GM23338 (cell line): ENCODE measurements around the gene COL26A1. TPM values are rescaled to one million over a fixed set of nuclear protein-coding genes. Genes with fewer than 3 reads are reported as not detected.

Experiments
- ATAC-seq: fragments of 200-7000 bp; cut with Tn5 transposase; 3 replicates; pipeline ENCODE4 v1.9.1; 2020
- DNase-seq: peaks from one replicate; pipeline ENCODE4 v3.0.0-alpha.2; 2015; ENCODE audit warnings: low spot score
- H2AFZ ChIP-seq: fragments of 200-600 bp; sonication (generic); 2 replicates; pipeline ENCODE4 v1.8.0; 2016; ENCODE audit warnings: antibody characterized with exemption, mild to moderate bottlenecking, moderate library complexity
- H3F3A ChIP-seq: fragments of 200-600 bp; sonication (generic); replicated peaks from 2 replicates; pipeline ENCODE4 v1.8.0; 2017; ENCODE audit warnings: antibody characterized with exemption, mixed run types, low read depth
- H3K27ac ChIP-seq: fragments of 200-600 bp; sonication (generic); 2 replicates; pipeline ENCODE4 v1.6.1; 2016; ENCODE audit warnings: low read depth
- H3K27me3 ChIP-seq: fragments of 200-600 bp; sonication (generic); 2 replicates; pipeline ENCODE4 v1.8.0; 2016; ENCODE audit warnings: mild to moderate bottlenecking, mixed run types, moderate library complexity; ENCODE audit not compliant: insufficient read depth
- H3K36me3 ChIP-seq: fragments of 200-600 bp; sonication (generic); 2 replicates; pipeline ENCODE4 v1.8.0; 2016; ENCODE audit warnings: mild to moderate bottlenecking; ENCODE audit not compliant: insufficient read depth
- H3K4me1 ChIP-seq: fragments of 200-600 bp; sonication (generic); 2 replicates; pipeline ENCODE4 v1.8.0; 2016; ENCODE audit warnings: mild to moderate bottlenecking, moderate library complexity; ENCODE audit not compliant: insufficient read depth
- H3K4me2 ChIP-seq: fragments of 200-600 bp; sonication (generic); 2 replicates; pipeline ENCODE4 v1.7.1; 2017; ENCODE audit warnings: mixed run types
- H3K4me3 ChIP-seq: fragments of 200-600 bp; sonication (generic); 2 replicates; pipeline ENCODE4 v1.6.1; 2016; ENCODE audit warnings: mixed run types
- H3K79me2 ChIP-seq: fragments of 200-600 bp; sonication (generic); replicated peaks from 2 replicates; pipeline ENCODE4 v1.8.0; 2017; ENCODE audit warnings: mild to moderate bottlenecking; ENCODE audit not compliant: insufficient read depth
- H3K9me2 ChIP-seq: fragments of 200-600 bp; sonication (generic); 2 replicates; pipeline ENCODE4 v1.8.0; 2017; ENCODE audit not compliant: insufficient read depth
- H4K20me1 ChIP-seq: fragments of 200-600 bp; sonication (generic); replicated peaks from 2 replicates; pipeline ENCODE4 v1.8.0; 2017; ENCODE audit warnings: mild to moderate bottlenecking; ENCODE audit not compliant: insufficient read depth
- H3K27ac Mint-ChIP-seq: 2 replicates; pipeline ENCODE4 v1.8.0; 2020; ENCODE audit warnings: inconsistent platforms, mild to moderate bottlenecking, moderate library complexity, mixed read lengths
- H3K27me3 Mint-ChIP-seq: 3 replicates; pipeline ENCODE4 v1.8.0; 2022; ENCODE audit warnings: low read depth, mild to moderate bottlenecking, moderate library complexity, mixed read lengths, inconsistent platforms; ENCODE audit not compliant: insufficient read depth, poor library complexity
- H3K36me3 Mint-ChIP-seq: 3 replicates; pipeline ENCODE4 v1.8.0; 2021; ENCODE audit warnings: low read depth, mild to moderate bottlenecking, inconsistent platforms, moderate library complexity, mixed read lengths
- H3K4me1 Mint-ChIP-seq: 3 replicates; pipeline ENCODE4 v1.8.0; 2020; ENCODE audit warnings: mild to moderate bottlenecking, inconsistent platforms, mixed read lengths
- H3K4me3 Mint-ChIP-seq: 3 replicates; pipeline ENCODE4 v1.8.0; 2021; ENCODE audit warnings: moderate library complexity, mild to moderate bottlenecking, inconsistent platforms, mixed read lengths
- H3K9me3 Mint-ChIP-seq: 3 replicates; pipeline ENCODE4 v1.8.0; 2020; ENCODE audit warnings: moderate library complexity, mild to moderate bottlenecking, inconsistent platforms, mixed read lengths
- CREB1 ChIP-seq: fragments of 250-450 bp; sonication (Bioruptor Pico); IDR thresholded peaks from 2 replicates; pipeline ENCODE4 v1.5.0; 2020; ENCODE audit warnings: low read depth, mild to moderate bottlenecking, moderate library complexity
- EZH2 ChIP-seq: fragments of 200-600 bp; sonication (generic); IDR thresholded peaks from one replicate; pipeline ENCODE4 v1.8.0; 2017; ENCODE audit warnings: antibody characterized with exemption, mild to moderate bottlenecking, low read depth; ENCODE audit not compliant: unreplicated experiment
- EZH2phosphoT487 ChIP-seq: fragments of 200-600 bp; sonication (generic); IDR thresholded peaks from one replicate; pipeline ENCODE4 v1.8.1; 2018; ENCODE audit warnings: antibody characterized with exemption; ENCODE audit not compliant: unreplicated experiment
- JUNB ChIP-seq: IDR thresholded peaks from one replicate; pipeline ENCODE4 v1.6.1; 2016; ENCODE audit warnings: antibody characterized with exemption; ENCODE audit not compliant: unreplicated experiment
- NANOG ChIP-seq: IDR thresholded peaks from 2 replicates; pipeline ENCODE4 v1.6.1; 2016; ENCODE audit warnings: antibody characterized with exemption, borderline replicate concordance
- POLR2AphosphoS5 ChIP-seq: IDR thresholded peaks from 2 replicates; pipeline ENCODE4 v1.6.1; 2016; ENCODE audit warnings: antibody characterized with exemption, low read depth
- STAT1 ChIP-seq: IDR thresholded peaks from one replicate; pipeline ENCODE4 v1.6.1; 2016; ENCODE audit warnings: antibody characterized with exemption; ENCODE audit not compliant: unreplicated experiment
- ZNF114 ChIP-seq: fragments of 250-450 bp; sonication (Bioruptor Pico); IDR thresholded peaks from 2 replicates; pipeline ENCODE4 v1.5.0; 2020; ENCODE audit warnings: mild to moderate bottlenecking, moderate library complexity
- ZNF331 ChIP-seq: fragments of 250-450 bp; sonication (Bioruptor Pico); IDR thresholded peaks from 2 replicates; pipeline ENCODE4 v1.5.0; 2020; ENCODE audit warnings: low read depth, mild to moderate bottlenecking, moderate library complexity
- polyA plus RNA-seq: library from polyadenylated mRNA; unstranded; fragments of >200 nt; fragmentation: Nextera tagmentation; extraction: Ambion mirVana; gene quantifications from 2 replicates; pipeline ENCODE4 v1.2.1, GENCODE V29; 2016
- total RNA-seq: library from RNA; depleted of rRNA; stranded (reverse); fragments of >200 nt; shearing (Covaris generic); gene quantifications from 2 replicates; pipeline ENCODE4 v1.2.3, GENCODE V29; 2014
- TF ChIP-seq, protein P1 (sequence below), 2 experiments: fragments of 200-600 bp in 1 of 2; sonication (generic) in 1 of 2; conservative IDR thresholded peaks; 2 replicates each; pipeline versions ENCODE4 v1.5.1 to v1.6.1; 2016 to 2017; ENCODE audit warnings: antibody characterized with exemption in 2 of 2, low read depth in 2 of 2, mild to moderate bottlenecking in 2 of 2, moderate library complexity in 1 of 2
- TF ChIP-seq, protein P2 (sequence below): IDR thresholded peaks from one replicate; pipeline ENCODE4 v1.6.1; 2018; ENCODE audit warnings: antibody characterized with exemption; ENCODE audit not compliant: unreplicated experiment
- TF ChIP-seq, protein P3 (sequence below): IDR thresholded peaks from 2 replicates; pipeline ENCODE4 v1.6.1; 2016; ENCODE audit warnings: antibody characterized with exemption

Gene COL26A1
- total and polyA plus RNA-seq, 2 experiments from 2014 or later: 17.8 to 55.0 TPM

DNA sequence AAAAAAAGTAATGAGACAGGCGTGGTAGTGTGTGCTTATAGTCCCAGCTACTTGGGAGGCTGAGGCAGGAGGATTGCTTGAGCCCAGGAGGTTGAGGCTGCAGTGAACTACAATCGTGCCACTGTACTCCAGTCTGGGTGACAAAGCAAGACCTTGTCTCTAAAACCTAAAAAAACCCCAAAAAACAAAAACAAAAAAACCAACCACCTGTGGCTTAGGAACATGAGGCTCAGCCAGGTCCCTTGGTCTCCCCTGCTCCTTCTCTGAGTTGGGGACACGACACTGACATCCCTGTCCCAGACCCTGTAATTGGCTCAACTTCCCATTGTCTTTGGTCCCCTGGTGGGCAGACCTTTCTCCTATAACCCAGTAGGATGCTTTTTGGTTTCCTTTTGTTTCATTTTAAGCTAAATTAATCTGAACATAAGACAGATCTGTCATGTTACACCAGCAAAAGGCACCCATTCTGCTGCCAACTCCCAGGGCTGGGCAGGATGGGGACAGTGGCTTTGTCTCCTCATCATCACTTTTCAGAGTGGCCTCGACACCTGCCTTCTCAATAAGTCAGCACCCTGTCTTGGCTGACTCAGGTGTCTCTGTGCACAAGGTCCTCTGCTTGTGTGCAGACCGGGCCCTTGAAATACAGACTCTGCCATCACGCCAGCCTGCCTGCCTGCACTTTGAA lies 192.1 kb downstream of the COL26A1 start:
- H3K9me3 Mint-ChIP-seq: no peaks in the 10 kb centered on the region
- Histone ChIP-seq H3K4me3 (no peak overlapping the region), H3K9me2 (no peaks in the 10 kb centered on the region), H3K27ac (no peak overlapping the region), H4K20me1 (no peaks in the 10 kb centered on the region; the same call in 1 of the 2 replicates), H3K4me2 (no peak overlapping the region), H3F3A (no peaks in the 10 kb centered on the region), H3K36me3 (no peaks in the 10 kb centered on the region), H2AFZ (no peak overlapping the region), H3K79me2 (no peaks in the 10 kb centered on the region), H3K4me1 (no peaks in the 10 kb centered on the region), H3K27me3 (no peaks in the 10 kb centered on the region)
- DNase-seq: no peak
- no peak for TF ChIP-seq ZNF331 (CRISPR knock-in tag)
- no peak for TF ChIP-seq EZH2phosphoT487
- peaks cover 8% of the 10 kb centered on the region for H3K27me3 Mint-ChIP-seq
- peaks cover 4% of the 10 kb centered on the region; the same call in 1 of the 3 replicates for H3K36me3 Mint-ChIP-seq
- no peaks in the 10 kb centered on the region for H3K4me1 Mint-ChIP-seq
- no peak overlapping the region for H3K27ac Mint-ChIP-seq
- ATAC-seq: no peak
- H3K4me3 Mint-ChIP-seq: no peak overlapping the region

DNA sequence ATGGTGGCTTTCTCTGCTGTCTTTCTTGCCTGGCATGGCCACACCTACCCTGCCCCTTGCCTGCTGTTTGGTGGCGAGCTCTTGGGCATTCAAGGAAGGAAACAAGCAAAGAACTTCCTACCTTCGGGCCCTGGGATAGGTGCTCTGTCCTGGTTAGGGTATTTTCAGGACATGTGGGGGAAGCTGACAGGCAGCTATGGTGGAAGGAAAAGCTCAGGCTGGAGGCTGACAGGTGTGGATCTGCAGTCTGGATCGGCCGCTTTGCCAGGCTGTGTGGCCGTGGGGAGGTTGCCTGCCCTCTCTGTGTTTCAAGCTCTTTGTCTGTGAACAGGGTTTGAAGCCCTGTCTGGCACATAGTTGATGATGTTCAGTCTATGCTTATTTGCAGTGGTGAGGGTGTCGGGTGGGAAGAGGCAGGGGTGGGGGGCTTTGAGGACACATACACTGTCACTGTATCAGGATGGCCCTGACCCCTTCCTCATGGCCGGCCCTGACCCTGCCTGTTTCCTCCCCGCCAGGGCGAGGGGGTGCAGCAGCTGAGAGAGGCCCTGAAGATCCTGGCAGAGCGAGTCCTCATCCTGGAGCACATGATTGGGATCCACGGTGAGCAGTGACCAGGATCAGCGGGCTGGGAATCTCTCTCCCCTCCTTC lies 192.7 kb downstream of the COL26A1 start:
- Histone ChIP-seq H3K4me3 (no peak overlapping the region), H3K27me3 (no peaks in the 10 kb centered on the region), H3K9me2 (no peaks in the 10 kb centered on the region), H3K4me1 (no peaks in the 10 kb centered on the region), H3K36me3 (no peaks in the 10 kb centered on the region), H3K27ac (no peak overlapping the region), H3F3A (no peaks in the 10 kb centered on the region), H3K4me2 (no peak overlapping the region), H2AFZ (no peak overlapping the region), H3K79me2 (no peaks in the 10 kb centered on the region), H4K20me1 (no peaks in the 10 kb centered on the region; the same call in 1 of the 2 replicates)
- no peak for TF ChIP-seq CREB1 (CRISPR knock-in tag)
- TF ChIP-seq NANOG: no peak
- no peak for TF ChIP-seq ZNF114
- no peak for TF ChIP-seq EZH2phosphoT487
- TF ChIP-seq JUNB: no peak
- no peak for ATAC-seq
- Mint-ChIP-seq H3K27ac (no peak overlapping the region), H3K4me1 (no peaks in the 10 kb centered on the region), H3K4me3 (no peak overlapping the region), H3K9me3 (no peaks in the 10 kb centered on the region), H3K27me3 (peaks cover 8% of the 10 kb centered on the region), H3K36me3 (peaks cover 4% of the 10 kb centered on the region; the same call in 1 of the 3 replicates)
- no peak for DNase-seq

- Mint-ChIP-seq H3K4me3 (no peak overlapping the region), H3K4me1 (no peaks in the 10 kb centered on the region), H3K9me3 (no peaks in the 10 kb centered on the region), H3K27ac (no peak overlapping the region), H3K27me3 (peaks cover 10% of the 10 kb centered on the region), H3K36me3 (peaks cover 4% of the 10 kb centered on the region; the same call in 1 of the 3 replicates)
- no peak overlapping the region for H3K4me2 ChIP-seq
- no peaks in the 10 kb centered on the region; the same call in 1 of the 2 replicates for H4K20me1 ChIP-seq
- DNase-seq: no peak
- no peak for ATAC-seq
- no peaks in the 10 kb centered on the region for H3K36me3 ChIP-seq
- H3K79me2 ChIP-seq: no peaks in the 10 kb centered on the region
- H3K27me3 ChIP-seq: no peaks in the 10 kb centered on the region
- H3K9me2 ChIP-seq: no peaks in the 10 kb centered on the region
- H3K4me3 ChIP-seq: no peak overlapping the region
- H3K4me1 ChIP-seq: no peaks in the 10 kb centered on the region
- H3K27ac ChIP-seq: no peak overlapping the region
- no peak overlapping the region for H2AFZ ChIP-seq
- no peaks in the 10 kb centered on the region for H3F3A ChIP-seq
- TF ChIP-seq POLR2AphosphoS5 (no peak), CREB1 (CRISPR knock-in tag) (no peak), ZNF331 (CRISPR knock-in tag) (no peak), EZH2phosphoT487 (no peak), STAT1 (no peak), EZH2 (no peak), NANOG (no peak), JUNB (no peak)
- TF ChIP-seq, protein P1, sequence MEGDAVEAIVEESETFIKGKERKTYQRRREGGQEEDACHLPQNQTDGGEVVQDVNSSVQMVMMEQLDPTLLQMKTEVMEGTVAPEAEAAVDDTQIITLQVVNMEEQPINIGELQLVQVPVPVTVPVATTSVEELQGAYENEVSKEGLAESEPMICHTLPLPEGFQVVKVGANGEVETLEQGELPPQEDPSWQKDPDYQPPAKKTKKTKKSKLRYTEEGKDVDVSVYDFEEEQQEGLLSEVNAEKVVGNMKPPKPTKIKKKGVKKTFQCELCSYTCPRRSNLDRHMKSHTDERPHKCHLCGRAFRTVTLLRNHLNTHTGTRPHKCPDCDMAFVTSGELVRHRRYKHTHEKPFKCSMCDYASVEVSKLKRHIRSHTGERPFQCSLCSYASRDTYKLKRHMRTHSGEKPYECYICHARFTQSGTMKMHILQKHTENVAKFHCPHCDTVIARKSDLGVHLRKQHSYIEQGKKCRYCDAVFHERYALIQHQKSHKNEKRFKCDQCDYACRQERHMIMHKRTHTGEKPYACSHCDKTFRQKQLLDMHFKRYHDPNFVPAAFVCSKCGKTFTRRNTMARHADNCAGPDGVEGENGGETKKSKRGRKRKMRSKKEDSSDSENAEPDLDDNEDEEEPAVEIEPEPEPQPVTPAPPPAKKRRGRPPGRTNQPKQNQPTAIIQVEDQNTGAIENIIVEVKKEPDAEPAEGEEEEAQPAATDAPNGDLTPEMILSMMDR (conservative IDR thresholded peaks at IDR 0.05; ENCODE audit: low read depth in 2 of 2): no peak
- TF ChIP-seq, protein P2, sequence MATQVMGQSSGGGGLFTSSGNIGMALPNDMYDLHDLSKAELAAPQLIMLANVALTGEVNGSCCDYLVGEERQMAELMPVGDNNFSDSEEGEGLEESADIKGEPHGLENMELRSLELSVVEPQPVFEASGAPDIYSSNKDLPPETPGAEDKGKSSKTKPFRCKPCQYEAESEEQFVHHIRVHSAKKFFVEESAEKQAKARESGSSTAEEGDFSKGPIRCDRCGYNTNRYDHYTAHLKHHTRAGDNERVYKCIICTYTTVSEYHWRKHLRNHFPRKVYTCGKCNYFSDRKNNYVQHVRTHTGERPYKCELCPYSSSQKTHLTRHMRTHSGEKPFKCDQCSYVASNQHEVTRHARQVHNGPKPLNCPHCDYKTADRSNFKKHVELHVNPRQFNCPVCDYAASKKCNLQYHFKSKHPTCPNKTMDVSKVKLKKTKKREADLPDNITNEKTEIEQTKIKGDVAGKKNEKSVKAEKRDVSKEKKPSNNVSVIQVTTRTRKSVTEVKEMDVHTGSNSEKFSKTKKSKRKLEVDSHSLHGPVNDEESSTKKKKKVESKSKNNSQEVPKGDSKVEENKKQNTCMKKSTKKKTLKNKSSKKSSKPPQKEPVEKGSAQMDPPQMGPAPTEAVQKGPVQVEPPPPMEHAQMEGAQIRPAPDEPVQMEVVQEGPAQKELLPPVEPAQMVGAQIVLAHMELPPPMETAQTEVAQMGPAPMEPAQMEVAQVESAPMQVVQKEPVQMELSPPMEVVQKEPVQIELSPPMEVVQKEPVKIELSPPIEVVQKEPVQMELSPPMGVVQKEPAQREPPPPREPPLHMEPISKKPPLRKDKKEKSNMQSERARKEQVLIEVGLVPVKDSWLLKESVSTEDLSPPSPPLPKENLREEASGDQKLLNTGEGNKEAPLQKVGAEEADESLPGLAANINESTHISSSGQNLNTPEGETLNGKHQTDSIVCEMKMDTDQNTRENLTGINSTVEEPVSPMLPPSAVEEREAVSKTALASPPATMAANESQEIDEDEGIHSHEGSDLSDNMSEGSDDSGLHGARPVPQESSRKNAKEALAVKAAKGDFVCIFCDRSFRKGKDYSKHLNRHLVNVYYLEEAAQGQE: no peak
- TF ChIP-seq, protein P3, sequence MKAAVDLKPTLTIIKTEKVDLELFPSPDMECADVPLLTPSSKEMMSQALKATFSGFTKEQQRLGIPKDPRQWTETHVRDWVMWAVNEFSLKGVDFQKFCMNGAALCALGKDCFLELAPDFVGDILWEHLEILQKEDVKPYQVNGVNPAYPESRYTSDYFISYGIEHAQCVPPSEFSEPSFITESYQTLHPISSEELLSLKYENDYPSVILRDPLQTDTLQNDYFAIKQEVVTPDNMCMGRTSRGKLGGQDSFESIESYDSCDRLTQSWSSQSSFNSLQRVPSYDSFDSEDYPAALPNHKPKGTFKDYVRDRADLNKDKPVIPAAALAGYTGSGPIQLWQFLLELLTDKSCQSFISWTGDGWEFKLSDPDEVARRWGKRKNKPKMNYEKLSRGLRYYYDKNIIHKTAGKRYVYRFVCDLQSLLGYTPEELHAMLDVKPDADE: no peak
These were observed 193.2 kb downstream of the COL26A1 start for GRCh38 chr7:101555921-101556275.
